ENCODE results near the gene SMARCA4.
"Not testable (repeated sequence)": the region's sequence is repeated elsewhere in the genome, so short reads cannot be mapped to it uniquely, and the experiment has no call there.

The SMARCA4 gene

DNA sequence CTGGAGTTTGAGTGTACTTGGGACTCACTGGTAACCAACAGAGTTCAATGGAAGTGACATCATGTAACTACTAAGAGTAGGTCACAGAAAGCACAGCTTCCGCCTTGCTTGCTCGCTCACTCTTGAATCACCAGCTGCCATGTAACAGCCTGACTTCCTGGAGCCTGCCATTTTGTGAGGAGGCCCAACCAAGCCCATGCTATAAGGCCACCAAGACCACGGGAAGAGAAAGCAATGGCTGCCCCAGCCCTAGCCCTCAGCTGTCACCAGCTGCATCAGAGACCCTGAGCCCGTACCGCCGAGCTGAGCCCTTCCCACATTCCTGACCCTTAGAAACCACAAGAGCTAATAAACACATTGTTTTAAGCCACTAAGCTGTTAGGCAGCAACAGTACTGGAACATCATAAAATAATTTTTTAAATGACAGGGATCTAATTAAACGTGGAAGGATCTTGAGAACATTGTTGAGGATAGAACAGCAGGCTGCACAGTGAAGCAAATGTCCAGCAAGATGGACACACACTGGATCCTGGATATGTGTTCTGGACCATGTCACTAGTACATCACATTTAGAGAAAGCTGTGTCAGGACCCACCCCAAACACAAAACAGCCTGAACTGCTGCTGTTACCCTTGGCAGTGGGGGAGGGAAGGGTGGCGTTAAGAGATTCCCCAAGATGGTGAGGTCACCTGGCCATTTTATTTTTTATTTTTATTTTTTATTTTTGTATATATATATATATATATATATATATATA lies 106.7 kb downstream of the SMARCA4 start:
- no peak for DNase-seq (ENCODE audit: low read depth)

DNA sequence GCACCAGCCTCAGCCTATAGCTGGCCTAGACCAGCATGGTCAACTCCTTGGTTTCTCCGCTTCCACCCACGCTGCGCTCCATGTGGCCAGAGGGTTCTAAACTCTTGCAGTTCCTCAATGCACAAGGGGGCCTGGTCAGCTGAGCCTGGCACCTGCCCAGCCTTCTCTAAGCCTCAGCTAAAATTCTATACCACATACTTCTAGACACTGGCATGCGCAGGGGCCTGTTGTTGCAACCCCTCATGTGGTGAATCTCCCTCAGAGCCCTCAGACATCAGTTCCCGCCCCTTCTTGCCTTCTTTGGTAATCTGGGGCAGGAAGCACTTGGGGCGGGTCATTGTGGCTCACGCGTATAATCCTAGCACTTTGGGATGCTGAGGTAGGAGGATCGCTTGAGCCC lies 108.7 kb downstream of the SMARCA4 start:
- no peak for DNase-seq (ENCODE audit: low read depth)

DNA sequence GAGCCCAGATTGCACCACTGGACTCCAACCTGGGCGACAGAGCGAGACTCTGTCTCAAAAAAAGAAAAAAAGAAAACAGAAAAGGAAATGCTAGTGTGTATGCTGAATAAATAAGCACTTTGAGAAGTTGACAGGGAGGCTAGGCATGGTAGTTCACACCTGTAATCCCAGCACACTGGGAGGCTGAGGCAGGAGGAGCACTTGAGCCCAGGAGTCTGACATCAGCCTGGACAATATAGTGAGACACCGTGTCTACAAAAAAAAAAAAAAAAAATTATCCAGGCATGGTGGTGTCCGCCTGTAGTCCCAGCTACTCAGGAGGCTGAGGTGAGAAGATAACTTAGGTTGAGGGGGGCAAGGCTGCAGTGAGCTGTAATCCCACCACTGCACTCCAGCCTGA lies 109.3 kb downstream of the SMARCA4 start:
- DNase-seq (ENCODE audit: low read depth): no peak

DNA sequence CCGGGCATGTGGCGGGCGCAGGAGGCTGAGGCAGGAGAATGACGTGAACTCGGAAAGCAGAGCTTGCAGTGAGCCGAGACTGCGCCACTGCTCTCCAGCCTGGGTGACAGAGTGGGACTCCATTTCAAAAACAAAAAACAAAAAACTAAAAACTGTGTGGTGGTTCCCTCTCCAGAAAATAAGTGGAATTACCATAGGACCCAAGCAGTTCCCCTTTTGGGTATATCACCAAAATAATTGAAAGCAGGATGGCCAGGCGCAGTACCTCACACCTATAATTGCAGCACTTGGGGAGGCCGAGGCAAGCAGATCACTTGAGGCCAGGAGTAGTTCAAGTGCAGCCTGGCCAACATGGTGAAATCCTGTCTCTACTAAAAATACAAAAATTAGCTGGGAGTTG lies 112.7 kb downstream of the SMARCA4 start:
- no peak for DNase-seq (ENCODE audit: low read depth)

DNA sequence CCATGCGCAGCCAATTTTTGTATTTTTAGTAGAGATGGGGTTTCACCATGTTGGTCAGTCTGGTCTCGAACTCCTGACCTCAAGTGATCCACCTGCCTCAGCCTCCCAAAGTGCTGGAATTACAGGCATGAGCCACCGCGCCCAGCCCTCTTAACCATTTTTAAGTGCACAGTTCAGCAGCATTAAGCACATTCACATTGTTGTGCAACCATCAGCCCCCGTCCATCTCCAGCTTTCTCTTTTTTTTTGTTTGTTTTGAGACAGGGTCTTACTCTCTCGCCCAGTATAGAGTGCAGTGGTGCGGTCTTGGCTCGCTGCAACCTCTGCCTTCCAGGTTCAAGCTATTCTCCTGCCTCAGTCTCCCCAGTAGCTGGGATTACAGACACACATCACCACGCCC lies 116.0 kb downstream of the SMARCA4 start:
- DNase-seq (ENCODE audit: low read depth): not testable (repeated sequence)

DNA sequence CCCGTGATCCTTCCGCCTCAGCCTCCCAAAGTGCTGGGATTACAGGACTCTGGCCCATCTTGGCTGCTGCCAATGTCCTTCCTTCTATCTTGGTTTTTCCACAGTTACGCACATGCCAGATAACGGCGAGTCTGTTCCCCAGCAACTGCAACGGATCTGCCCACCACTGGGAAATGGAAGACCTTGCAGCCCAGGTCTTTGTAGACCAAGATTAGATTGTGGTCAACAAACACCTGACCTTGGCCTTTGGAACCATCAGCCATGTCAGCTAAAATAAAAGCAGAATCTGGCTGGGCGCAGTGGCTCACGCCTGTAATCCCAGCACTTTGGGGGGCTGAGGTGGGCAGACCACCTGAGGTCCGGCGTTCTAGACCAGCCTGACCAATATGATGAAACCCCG lies 118.1 kb downstream of the SMARCA4 start:
- no peak for DNase-seq (ENCODE audit: low read depth)

DNA sequence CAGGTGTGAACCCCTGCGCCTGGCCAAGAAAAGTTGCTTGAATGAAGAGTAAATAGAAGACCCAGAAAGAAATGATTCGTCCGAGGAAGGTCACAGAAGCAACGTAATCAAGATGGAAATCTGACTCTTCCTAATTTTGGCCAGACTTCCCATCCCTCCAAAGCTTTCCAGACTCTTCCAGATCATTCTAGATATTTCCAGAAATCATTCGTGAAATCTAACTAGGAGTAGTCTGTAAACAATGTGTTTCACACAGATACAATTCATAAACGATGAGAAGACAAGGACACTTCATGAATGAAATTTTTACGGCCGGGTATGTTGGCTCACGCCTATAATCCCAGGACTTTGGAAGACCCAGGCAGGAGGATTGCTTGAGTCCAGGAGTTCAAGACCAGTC lies 119.2 kb downstream of the SMARCA4 start:
- DNase-seq (ENCODE audit: low read depth): no peak

DNA sequence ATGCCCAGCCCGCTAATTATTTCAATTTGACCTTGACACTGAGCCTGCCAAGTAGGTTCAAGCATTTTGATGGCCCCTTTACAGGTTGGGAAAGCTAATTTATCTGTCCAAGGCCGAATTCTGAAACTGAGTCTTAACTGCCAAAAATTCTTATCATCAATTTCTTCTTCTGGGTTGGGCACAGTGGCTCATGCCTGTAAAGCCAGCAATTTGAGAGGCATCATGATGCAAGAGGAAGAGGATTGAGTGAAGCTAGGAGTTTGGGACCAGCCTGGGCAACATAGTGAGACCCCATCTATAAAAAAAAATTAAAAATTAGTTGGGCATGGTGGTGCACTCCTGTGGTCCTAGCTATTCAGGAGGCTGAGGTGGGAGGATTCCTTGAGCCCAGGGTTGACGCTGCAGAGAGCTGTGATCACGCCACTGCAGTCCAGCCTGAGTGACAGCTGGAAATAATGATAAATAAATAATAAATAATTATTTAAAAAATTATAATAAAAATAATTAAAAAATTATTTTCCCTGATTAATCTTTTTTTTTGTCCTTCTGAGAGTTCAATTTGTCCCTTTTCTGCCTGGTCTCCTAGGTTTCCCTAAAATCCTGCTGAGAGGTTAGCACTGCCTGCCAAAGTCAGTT lies 127.2 kb downstream of the SMARCA4 start:
- DNase-seq (ENCODE audit: low read depth): no peak

DNA sequence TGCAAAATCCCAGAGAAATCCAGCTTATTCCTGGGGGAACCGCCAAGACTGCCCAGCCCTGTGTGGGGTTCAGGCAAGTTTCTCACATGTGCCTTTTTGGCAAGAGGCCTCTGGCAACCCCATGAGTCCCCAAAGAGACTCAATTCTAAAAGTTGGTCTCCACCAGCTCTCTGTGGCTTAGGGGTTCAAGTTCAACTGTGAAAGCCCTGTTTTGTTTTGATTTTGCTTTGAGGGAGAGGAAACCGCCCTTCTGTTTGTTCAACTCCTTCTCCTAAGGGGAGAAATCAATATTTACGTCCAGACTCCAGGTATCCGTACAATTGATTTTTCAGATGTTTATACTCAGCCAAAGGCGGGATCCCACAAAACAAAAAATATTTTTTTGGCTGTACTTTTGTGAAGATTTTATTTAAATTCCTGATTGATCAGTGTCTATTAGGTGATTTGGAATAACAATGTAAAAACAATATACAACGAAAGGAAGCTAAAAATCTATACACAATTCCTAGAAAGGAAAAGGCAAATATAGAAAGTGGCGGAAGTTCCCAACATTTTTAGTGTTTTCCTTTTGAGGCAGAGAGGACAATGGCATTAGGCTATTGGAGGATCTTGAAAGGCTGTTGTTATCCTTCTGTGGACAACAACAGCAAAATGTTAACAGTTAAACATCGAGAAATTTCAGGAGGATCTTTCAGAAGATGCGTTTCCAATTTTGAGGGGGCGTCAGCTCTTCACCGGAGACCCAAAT lies 127.8 kb downstream of the SMARCA4 start:
- no peak for DNase-seq (ENCODE audit: low read depth)

DNA sequence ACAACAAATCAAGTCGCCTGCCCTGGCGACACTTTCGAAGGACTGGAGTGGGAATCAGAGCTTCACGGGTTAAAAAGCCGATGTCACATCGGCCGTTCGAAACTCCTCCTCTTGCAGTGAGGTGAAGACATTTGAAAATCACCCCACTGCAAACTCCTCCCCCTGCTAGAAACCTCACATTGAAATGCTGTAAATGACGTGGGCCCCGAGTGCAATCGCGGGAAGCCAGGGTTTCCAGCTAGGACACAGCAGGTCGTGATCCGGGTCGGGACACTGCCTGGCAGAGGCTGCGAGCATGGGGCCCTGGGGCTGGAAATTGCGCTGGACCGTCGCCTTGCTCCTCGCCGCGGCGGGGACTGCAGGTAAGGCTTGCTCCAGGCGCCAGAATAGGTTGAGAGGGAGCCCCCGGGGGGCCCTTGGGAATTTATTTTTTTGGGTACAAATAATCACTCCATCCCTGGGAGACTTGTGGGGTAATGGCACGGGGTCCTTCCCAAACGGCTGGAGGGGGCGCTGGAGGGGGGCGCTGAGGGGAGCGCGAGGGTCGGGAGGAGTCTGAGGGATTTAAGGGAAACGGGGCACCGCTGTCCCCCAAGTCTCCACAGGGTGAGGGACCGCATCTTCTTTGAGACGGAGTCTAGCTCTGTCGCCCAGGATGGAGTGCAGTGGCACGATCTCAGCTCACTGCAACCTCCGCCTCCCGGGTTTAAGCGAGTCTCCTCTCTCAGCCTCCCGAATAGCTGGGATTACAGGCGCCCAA lies 128.6 kb downstream of the SMARCA4 start, which contains the start of gene LDLR:
Gene LDLR, plus strand, starts transcription at position 210 of the 760 bp plus-strand sequence. Its CDS starts 86 bp downstream, at position 296.
- DNase-seq (ENCODE audit: low read depth): peak; percentile 35

DNA sequence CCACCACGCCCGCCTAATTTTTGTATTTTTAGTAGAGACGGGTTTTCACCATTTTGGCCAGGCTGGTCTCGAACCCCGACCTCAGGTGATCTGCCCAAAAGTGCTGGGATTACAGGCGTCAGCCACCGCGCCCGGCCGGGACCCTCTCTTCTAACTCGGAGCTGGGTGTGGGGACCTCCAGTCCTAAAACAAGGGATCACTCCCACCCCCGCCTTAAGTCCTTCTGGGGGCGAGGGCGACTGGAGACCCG lies 129.1 kb downstream of the SMARCA4 start:
- peak; percentile 21 for DNase-seq (ENCODE audit: low read depth)

DNA sequence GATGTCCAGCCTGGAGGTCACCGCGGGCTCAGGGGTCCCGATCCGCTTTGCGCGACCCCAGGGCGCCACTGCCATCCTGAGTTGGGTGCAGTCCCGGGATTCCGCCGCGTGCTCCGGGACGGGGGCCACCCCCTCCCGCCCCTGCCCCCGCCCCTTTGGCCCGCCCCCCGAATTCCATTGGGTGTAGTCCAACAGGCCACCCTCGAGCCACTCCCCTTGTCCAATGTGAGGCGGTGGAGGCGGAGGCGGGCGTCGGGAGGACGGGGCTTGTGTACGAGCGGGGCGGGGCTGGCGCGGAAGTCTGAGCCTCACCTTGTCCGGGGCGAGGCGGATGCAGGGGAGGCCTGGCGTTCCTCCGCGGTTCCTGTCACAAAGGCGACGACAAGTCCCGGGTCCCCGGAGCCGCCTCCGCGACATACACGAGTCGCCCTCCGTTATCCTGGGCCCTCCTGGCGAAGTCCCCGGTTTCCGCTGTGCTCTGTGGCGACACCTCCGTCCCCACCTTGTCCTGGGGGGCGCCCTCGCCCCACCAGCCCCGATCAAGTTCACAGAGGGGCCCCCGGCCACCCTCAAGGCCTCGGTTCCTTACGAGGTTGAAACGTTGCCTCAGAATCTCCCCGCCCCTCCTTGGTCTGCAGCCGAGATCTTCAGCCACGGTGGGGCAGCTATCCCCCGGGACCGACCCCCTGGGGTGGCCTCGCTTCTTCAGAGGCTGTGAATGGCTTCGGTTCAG lies 129.6 kb downstream of the SMARCA4 start:
- peak; percentile 94 for DNase-seq (ENCODE audit: low read depth)

DNA sequence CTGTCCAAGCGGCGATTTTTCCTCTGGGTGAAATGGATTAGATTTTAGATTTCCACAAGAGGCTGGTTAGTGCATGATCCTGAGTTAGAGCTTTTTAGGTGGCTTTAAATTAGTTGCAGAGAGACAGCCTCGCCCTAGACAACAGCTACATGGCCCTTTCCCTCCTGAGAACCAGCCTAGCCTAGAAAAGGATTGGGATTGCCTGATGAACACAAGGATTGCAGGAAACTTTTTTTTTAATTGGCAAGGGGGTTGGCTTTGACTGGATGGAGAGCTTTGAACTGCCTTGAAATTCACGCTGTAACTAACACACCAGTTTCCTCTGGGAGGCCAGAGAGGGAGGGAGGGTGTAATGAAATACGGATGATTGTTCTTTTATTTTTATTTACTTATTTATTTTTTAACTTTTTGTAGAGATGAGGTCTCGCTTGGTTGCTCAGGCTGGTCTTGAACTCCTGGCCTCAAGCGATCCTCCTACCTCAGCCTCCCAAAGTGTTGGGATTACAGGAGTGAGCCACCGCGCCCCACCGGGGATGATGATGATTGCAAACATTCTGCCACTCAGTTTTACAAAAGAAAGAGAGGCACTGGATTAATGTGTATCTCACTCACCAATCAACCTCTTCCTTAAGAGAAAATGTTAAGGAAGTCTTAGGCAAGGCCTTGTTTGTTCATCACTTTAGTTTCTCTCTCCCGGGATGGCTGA lies 130.3 kb downstream of the SMARCA4 start:
- no peak for DNase-seq (ENCODE audit: low read depth)

DNA sequence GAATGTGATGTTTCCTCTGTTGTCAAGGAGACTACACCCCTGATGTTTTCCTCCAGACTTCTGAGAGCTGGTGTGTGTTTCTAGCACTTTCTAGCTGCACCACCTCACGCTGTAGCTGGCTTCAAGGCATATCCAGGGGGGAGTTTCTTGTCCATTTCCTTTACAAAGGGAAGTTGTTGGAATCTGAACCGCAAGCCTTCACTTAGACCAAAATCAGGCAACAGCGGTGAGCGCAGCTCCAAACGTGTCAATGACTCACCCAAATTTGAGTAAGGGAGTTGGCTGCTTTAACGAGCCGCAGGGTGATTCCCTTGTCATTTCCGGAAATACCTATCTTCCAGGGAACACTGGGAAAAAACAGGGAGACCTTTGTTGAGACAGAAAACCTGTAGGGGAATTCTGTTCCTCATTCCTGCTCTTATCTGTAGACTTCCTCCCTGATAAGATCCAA lies 130.9 kb downstream of the SMARCA4 start:
- no peak for DNase-seq (ENCODE audit: low read depth)

DNA sequence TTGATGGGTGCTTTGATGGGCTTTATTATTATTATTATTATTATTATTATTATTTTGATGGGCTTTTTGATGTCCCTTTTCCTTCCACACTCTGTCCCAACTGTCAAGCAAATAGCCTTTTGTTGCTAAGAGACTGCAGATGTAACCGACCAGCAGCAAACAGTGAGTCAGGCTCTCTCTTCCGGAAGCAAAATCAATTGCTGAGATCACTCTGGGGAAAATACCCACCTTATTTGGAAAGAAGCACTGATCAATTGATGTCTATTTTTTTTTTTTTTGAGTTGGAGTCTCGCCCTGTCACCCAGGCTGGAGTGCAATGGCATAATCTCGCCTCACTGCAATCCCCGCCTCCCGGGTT lies 131.3 kb downstream of the SMARCA4 start:
- no peak for DNase-seq (ENCODE audit: low read depth)

DNA sequence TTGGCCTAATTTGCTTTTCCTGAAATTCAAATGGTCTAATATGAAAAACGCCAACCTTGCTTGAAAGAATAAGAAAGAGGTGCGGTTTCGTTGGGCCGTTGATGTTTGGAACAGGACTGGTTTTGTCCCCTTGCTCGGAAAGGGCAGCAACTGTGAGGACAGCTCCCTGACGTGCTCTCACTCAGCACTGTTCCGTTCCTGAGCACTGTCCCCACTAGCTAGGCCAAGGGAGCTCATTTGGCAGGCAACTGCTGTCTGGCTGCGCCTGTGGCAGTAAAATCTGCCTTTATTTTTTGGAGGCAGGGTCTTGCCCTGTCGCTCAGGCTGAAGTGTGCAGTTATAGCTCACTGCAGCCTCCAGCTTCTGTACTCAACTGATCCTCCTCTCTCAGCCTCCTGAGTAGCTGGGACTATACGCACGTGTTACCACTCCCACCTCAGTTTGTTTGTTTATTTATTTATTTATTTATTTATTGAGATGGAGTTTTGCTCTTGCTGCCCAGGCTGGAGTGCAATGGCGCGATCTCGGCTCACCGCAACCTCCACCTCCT lies 132.9 kb downstream of the SMARCA4 start:
- no peak for DNase-seq (ENCODE audit: low read depth)

DNA sequence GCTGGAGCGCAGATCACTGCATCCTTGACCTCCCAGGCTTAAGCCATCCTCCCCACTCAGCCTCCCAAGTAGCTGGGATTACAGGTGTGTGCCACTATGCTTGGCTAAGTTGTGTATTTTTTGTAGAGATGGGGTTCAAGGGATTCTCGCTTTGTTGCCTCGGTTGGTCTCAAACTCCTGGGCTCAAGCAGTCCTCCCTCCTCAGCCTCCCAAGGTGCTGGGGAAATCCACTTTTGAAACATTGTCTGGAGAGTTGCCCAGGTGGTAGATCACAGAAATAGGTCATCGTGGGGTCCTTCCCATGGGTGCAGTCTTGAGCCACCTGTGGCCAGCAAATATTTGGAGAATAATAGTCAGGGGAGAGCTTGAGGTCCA lies 133.7 kb downstream of the SMARCA4 start:
- DNase-seq (ENCODE audit: low read depth): no peak

DNA sequence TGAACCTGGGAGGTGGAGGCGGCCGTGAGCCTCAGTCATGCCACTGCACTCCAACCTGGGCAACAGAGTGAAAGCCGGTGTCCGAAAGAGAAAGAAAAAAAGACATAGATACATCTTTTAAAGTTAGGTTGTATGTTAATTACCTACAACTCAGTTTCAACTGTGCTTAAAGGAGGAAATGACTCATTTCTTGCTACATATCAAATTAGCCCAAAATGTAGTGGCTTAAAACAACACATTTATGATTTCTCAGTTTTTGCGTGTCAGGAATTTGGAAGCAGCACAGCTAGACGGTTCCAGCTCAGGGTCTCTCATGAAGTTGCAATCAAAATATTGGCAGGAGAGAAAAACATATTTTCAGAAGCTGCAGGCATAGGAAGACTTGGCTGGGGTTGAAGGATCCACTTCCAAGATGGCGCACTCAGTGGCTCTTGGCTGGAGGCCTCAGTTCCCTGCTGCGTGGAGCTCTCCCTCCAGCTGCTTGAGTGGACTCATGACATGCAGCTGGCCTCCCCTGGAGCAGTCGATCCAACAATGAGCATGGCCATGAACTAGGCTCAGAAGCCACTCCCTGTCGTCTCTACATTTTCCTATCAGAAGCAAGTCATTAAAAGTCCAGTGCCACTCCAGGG lies 135.5 kb downstream of the SMARCA4 start:
- no peak for DNase-seq (ENCODE audit: low read depth)

DNA sequence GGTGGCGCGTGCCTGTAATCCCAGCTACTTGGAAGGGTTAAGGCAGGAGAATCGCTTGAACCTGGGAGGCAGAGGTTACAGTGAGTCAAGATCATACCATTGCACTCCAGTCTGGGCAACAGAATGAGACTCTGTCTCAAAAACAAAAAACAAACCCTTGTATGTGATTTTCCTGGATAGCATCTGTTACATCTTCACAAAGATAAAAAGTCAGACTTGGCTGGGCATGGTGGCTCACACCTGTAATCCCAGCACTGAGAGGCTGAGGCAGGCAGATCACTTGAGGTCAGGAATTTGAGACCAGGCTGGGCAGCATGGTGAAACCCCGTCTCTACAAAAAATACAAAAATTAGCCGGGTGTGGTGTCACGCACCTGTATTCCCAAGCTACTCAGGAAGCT lies 136.5 kb downstream of the SMARCA4 start:
- DNase-seq (ENCODE audit: low read depth): not testable (repeated sequence)

DNA sequence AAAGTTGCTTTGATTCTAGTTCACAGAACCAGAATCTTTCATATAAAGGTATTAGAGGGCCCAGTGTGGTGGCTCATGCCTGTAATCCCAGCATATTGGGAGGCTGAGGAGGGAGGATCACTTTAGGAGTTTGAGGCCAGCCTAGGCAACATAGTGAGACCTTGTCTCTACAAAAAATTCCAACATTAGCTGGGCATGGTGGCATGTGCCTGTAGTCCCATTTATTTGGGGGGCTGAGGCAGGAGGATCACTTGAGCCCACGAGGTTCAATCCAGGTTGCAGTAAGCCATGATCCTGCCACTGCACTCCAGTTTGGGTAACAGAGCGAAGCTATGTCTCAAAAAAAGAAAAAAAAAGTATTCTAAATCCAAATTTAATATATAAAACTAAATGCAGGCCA lies 137.5 kb downstream of the SMARCA4 start:
- no peak for DNase-seq (ENCODE audit: low read depth)

DNA sequence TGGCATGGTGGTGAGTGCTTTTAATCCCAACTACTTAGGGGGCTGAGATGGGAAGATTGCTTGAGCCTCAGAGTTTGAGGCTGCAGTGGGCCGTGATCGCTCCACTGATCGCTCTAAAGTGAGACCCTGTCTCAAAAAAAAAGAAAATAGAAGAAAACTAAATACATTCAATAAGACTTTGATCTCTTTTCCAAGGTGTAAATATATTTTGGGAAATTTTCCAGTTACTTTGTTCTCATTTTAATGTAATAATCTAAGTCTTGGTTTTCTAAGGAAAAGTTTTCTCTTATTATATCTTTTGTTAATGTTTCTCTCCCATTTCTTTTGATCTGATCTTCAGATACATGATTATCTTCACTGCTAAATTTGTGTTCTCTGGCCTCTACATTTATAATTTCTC lies 138.0 kb downstream of the SMARCA4 start:
- DNase-seq (ENCODE audit: low read depth): no peak

All from stimulated activated CD8-positive, alpha-beta memory T cell treated with anti-CD3 and anti-CD28 coated beads, Interleukin-7, amount 100 ng/mL, for 24 hours (primary cell).